B cell (primary cell): ENCODE data around the gene CNST.

ENCODE experiments used
- EZH2 ChIP-seq: IDR thresholded peaks from 2 replicates; pipeline ENCODE4 v1.6.1; 2012; ENCODE audit warnings: borderline replicate concordance, low read depth, mild to moderate bottlenecking, moderate library complexity, low read length; ENCODE audit not compliant: insufficient read depth, poor library complexity, severe bottlenecking
- TF ChIP-seq, protein P1 (sequence below): fragments of 200-600 bp; IDR thresholded peaks from one replicate; pipeline ENCODE4 v1.8.0; 2022; ENCODE audit warnings: antibody characterized with exemption, mild to moderate bottlenecking

DNA sequence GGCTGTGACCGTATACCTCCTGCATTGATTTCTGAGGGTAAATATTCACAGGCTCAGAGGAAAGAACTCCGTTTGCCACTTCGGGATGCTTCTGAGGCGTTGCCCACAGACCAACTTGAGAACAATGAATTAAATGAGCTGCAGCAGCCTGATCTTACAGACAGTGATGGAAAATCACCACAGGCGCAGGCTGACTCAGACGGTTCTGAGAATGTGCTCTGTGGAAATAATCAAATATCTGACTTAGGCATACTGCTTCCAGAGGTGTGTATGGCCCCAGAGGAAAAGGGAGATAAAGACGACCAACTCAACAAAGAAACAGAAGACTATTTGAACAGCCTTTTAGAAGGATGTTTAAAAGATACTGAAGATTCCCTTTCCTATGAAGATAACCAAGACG is 81.3 kb downstream of the CNST start:
- TF ChIP-seq, protein P1, sequence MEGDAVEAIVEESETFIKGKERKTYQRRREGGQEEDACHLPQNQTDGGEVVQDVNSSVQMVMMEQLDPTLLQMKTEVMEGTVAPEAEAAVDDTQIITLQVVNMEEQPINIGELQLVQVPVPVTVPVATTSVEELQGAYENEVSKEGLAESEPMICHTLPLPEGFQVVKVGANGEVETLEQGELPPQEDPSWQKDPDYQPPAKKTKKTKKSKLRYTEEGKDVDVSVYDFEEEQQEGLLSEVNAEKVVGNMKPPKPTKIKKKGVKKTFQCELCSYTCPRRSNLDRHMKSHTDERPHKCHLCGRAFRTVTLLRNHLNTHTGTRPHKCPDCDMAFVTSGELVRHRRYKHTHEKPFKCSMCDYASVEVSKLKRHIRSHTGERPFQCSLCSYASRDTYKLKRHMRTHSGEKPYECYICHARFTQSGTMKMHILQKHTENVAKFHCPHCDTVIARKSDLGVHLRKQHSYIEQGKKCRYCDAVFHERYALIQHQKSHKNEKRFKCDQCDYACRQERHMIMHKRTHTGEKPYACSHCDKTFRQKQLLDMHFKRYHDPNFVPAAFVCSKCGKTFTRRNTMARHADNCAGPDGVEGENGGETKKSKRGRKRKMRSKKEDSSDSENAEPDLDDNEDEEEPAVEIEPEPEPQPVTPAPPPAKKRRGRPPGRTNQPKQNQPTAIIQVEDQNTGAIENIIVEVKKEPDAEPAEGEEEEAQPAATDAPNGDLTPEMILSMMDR, result no peak
- no peak for TF ChIP-seq EZH2
